Keratinocyte (primary cell): Measurements from ENCODE around the gene BTF3.

Source experiments
- EZH2 ChIP-seq: IDR thresholded peaks from one replicate; pipeline ENCODE4 v1.6.1; 2012; ENCODE audit warnings: inconsistent platforms, mild to moderate bottlenecking, low read length, moderate library complexity
- TF ChIP-seq, protein P1 (sequence below), 3 experiments: IDR thresholded peaks in 1 of 3; conservative IDR thresholded peaks in 1 of 3; optimal IDR thresholded peaks in 1 of 3; 2 replicates in 2 of 3; 3 replicates in 1 of 3; pipeline versions ENCODE3 to v1.5.1; 2011; ENCODE audit warnings: low read length in 3 of 3, mild to moderate bottlenecking in 3 of 3, moderate library complexity in 2 of 3, control low read depth in 1 of 3, inconsistent platforms in 1 of 3; ENCODE audit not compliant: insufficient read depth in 2 of 3; ENCODE audit errors: extremely low read depth in 1 of 3

DNA sequence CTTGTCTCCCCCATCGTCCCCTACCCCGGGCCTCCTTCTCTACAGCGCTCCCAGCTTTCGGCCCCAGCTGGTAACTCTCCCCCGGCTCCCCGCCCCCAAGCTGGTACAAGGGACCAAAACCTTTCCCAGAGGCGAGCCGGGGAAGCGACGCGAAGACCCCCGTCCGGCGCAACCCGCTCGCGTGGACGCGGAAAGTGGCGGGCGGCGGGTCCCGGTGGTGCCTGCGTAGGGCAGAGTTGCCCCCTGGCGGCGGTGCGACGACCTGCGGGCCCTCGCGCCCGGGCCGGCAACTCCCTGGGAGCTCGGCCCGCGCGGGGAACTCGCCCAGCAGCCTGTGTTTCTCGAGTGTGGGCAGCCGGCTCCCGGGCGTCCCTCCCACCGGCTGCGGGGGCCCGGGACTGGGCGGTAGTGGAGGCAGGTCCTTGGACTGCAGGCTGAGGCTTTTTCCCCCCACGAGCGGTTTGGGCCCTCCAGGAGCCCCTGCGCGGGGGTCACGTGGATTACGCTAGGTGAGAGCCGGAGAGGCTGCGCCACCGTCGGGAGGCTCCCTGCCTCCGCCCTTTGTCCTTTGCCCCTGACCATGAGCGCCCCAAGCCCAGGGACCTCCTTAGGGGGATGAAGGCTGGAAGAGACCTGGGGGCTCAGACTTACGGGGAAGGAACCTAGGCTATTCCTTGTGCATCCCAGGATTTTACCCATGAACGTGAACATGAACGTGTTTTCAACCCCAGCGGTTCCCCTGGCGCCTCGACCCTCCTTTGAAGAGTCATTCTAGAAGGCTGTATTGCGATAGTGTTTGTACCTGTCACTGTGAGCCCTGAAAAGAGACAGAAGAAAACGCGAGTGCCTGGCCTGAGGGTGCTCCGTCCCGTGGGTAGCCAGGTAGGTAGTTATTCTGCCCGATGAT is 46.8 kb upstream of the BTF3 start:
- TF ChIP-seq EZH2: no peak
- TF ChIP-seq, protein P1, sequence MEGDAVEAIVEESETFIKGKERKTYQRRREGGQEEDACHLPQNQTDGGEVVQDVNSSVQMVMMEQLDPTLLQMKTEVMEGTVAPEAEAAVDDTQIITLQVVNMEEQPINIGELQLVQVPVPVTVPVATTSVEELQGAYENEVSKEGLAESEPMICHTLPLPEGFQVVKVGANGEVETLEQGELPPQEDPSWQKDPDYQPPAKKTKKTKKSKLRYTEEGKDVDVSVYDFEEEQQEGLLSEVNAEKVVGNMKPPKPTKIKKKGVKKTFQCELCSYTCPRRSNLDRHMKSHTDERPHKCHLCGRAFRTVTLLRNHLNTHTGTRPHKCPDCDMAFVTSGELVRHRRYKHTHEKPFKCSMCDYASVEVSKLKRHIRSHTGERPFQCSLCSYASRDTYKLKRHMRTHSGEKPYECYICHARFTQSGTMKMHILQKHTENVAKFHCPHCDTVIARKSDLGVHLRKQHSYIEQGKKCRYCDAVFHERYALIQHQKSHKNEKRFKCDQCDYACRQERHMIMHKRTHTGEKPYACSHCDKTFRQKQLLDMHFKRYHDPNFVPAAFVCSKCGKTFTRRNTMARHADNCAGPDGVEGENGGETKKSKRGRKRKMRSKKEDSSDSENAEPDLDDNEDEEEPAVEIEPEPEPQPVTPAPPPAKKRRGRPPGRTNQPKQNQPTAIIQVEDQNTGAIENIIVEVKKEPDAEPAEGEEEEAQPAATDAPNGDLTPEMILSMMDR (optimal IDR thresholded peaks at IDR 0.05 in 1 of 3, IDR thresholded peaks at IDR 0.05 in 1 of 3, conservative IDR thresholded peaks at IDR 0.05 in 1 of 3; ENCODE audit: extremely low read depth in 1 of 3, insufficient read depth in 2 of 3, low read length in 3 of 3): peak; percentile 55 to 90 (median 85)
